BE2C (cell line): Measurements from ENCODE around the gene SHF.
A peak's percentile ranks its signal among the peaks of the same experiment; 100 is the strongest.

Source experiments
- DNase-seq: peaks from one replicate; pipeline ENCODE4 v3.0.0-alpha.2; 2020
- H3K27me3 ChIP-seq: fragments of 250-450 bp; sonication (Bioruptor Pico); 2 replicates; pipeline ENCODE4 v1.5.1; 2020; ENCODE audit warnings: mild to moderate bottlenecking
- H3K36me3 ChIP-seq: fragments of 250-450 bp; sonication (Bioruptor Pico); 2 replicates; pipeline ENCODE4 v1.5.1; 2020; ENCODE audit warnings: mild to moderate bottlenecking
- H3K4me1 ChIP-seq: fragments of 250-450 bp; sonication (Bioruptor Pico); 2 replicates; pipeline ENCODE4 v1.5.1; 2020
- H3K4me3 ChIP-seq: 2 replicates; pipeline ENCODE4 v1.5.1; 2011; ENCODE audit warnings: low read depth, low read length
- H3K9me3 ChIP-seq: fragments of 250-450 bp; sonication (Bioruptor Pico); 2 replicates; pipeline ENCODE4 v1.5.1; 2020
- TF ChIP-seq, protein P1 (sequence below): IDR thresholded peaks from 2 replicates; pipeline ENCODE4 v1.5.1; 2012; ENCODE audit warnings: mild to moderate bottlenecking, low read depth, low read length

SHF gene

DNA sequence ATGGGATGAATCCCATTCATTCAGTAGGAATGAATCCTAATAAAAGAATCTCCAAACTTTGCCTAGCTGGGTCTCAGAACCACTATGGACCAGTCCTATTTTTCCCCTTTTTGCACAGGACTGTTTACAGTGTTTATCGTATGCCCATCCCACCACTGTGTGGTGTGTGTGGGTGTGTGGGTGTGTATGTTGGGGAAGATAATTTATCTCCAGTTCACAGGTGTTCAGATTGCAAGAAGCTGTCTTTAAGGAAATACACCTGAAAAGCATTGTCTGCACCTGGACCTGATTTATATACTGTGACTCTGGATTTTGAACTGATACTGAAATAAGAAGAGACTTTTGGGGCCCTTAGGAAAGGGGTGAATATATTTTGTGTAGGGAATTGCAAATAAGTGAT is 24.7 kb upstream of the SHF start:
- DNase-seq, result no peak
- Histone ChIP-seq H3K4me1 (no peaks in the 10 kb centered on the region), H3K27me3 (no peaks in the 10 kb centered on the region), H3K36me3 (no peaks in the 10 kb centered on the region), H3K4me3 (no peak overlapping the region), H3K9me3 (no peaks in the 10 kb centered on the region)
- TF ChIP-seq, protein P1, sequence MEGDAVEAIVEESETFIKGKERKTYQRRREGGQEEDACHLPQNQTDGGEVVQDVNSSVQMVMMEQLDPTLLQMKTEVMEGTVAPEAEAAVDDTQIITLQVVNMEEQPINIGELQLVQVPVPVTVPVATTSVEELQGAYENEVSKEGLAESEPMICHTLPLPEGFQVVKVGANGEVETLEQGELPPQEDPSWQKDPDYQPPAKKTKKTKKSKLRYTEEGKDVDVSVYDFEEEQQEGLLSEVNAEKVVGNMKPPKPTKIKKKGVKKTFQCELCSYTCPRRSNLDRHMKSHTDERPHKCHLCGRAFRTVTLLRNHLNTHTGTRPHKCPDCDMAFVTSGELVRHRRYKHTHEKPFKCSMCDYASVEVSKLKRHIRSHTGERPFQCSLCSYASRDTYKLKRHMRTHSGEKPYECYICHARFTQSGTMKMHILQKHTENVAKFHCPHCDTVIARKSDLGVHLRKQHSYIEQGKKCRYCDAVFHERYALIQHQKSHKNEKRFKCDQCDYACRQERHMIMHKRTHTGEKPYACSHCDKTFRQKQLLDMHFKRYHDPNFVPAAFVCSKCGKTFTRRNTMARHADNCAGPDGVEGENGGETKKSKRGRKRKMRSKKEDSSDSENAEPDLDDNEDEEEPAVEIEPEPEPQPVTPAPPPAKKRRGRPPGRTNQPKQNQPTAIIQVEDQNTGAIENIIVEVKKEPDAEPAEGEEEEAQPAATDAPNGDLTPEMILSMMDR, result no peak

DNA sequence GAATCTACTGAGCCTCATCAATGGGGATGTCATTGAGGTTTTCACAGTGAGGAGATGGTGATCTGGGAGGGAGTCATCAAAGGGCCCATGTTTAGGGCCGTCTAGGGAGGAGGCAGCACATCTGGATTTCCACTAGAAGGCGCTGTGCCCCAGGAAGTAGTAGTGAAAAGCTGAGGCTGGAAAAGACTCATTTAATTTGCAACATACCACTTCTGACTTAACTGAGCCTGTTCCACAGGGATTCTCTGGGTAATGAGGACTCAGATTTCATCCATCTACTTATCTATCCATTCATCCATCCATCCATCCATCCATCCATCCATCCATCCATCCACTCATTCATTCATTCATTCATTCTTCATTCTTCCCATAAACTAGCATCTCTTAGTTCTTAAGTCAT is 17.4 kb upstream of the SHF start:
- TF ChIP-seq, protein P1, result peak; percentile 99
- H3K27me3 ChIP-seq, result no peaks in the 10 kb centered on the region
- DNase-seq, result peak; percentile 82
- no peaks in the 10 kb centered on the region for H3K4me1 ChIP-seq
- H3K36me3 ChIP-seq, result no peaks in the 10 kb centered on the region
- no peak overlapping the region for H3K4me3 ChIP-seq
- no peaks in the 10 kb centered on the region for H3K9me3 ChIP-seq

DNA sequence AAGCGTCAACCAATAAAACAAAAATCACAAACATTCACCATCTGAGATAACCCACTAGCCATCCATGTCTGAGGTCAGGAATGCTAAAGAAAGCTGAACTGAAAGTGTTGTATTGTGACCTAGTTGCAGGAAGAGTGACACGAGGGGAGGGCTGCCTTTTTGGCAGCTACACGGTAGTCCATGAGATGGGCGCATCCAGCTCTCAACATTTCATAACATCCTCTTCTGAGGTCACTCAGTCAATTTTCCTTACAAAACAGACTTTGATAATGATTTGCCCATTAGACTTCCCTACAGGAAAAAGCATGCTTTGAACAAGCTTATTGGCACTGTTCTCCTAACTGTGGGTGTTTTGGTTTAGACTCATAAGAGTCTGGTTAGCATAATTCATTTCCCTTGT is 15.4 kb upstream of the SHF start:
- H3K4me1 ChIP-seq, result no peaks in the 10 kb centered on the region
- TF ChIP-seq, protein P1, result no peak
- H3K27me3 ChIP-seq, result no peaks in the 10 kb centered on the region
- no peak overlapping the region for H3K4me3 ChIP-seq
- H3K9me3 ChIP-seq, result no peaks in the 10 kb centered on the region
- no peak for DNase-seq
- no peaks in the 10 kb centered on the region for H3K36me3 ChIP-seq

DNA sequence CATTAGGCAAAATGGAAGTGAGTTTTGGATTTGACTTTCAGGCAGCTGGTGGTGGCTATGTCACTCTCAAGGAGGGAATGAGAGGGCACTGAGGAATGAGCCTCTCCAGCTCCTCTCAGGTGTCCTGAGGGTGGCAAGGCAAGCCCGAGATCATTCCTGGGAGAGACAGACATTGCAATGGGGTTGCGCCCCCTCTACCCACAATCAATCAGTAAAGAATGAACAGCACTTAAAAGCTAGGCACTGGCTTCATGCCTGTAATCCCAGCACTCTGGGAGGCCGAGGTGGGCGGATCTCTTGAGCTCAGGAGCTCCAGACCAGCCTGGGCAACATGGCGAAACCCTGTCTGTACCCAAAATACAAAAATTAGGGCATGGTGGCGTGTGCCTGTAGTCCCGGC is 14.1 kb upstream of the SHF start:
- no peaks in the 10 kb centered on the region for H3K9me3 ChIP-seq
- no peak for DNase-seq
- H3K4me1 ChIP-seq, result no peaks in the 10 kb centered on the region
- TF ChIP-seq, protein P1, result no peak
- no peak overlapping the region for H3K4me3 ChIP-seq
- no peaks in the 10 kb centered on the region for H3K27me3 ChIP-seq
- no peaks in the 10 kb centered on the region for H3K36me3 ChIP-seq

DNA sequence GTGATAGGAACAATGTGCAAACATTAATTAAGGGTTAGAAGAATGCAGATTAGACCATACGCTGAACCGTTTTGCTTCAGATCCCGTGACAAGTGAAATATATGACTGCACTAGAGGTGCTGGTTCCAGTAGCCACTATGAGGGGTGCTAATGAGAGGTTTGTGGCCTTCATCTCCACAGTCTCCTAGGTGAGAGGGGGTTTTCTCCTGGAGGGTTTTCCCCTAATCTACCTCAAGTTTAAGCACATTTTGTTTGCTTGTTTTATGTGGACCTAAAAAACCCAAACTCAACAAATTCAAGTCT is 13.7 kb upstream of the SHF start:
- Histone ChIP-seq H3K27me3 (no peaks in the 10 kb centered on the region), H3K36me3 (no peaks in the 10 kb centered on the region), H3K9me3 (no peaks in the 10 kb centered on the region), H3K4me1 (no peaks in the 10 kb centered on the region), H3K4me3 (no peak overlapping the region)
- TF ChIP-seq, protein P1, result no peak
- no peak for DNase-seq

DNA sequence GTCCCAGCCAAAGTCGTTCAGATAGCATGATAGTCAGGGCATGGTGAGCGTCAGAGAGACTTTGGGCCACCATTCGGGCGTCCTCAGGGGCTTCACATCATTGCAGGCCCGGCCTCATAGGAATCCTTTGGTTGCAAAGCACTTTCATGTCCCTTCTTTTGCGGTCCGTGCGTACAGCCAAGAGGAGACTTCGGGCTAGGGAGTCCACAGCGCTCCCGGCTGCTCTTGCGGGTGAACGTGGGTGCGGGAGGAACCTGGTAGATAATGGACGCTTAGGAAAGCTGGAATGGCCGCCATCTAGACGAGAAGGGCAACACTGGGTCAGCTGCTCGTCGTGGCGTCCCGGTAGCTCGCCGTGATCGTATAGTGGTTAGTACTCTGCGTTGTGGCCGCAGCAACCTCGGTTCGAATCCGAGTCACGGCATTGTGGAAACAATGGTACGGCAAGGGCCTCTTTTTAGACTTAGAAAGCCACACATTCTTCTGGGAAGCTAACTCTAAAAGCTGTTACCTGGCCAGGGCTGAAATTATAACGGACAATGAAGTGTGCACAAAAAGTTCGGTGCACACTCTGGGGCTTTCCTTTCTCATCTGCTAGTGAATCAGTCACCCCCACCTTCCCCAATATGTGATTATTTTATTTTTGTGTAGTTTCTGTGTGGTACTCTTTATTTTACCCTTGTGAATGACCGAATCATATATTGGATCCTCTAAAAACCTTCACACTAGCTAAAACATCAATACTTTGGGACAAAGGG is 13.2 kb upstream of the SHF start:
- peak overlapping the region; percentile 95 for H3K4me3 ChIP-seq
- no peaks in the 10 kb centered on the region for H3K4me1 ChIP-seq
- no peaks in the 10 kb centered on the region for H3K36me3 ChIP-seq
- TF ChIP-seq, protein P1, result no peak
- H3K27me3 ChIP-seq, result no peaks in the 10 kb centered on the region
- no peaks in the 10 kb centered on the region for H3K9me3 ChIP-seq
- peak; percentile 81 for DNase-seq
